CD4-positive, alpha-beta T cell (primary cell): ENCODE data around the gene COP1. TPM values are rescaled to one million over a fixed set of nuclear protein-coding genes. Genes with fewer than 3 reads are reported as not detected.

Experiments used
- ATAC-seq: fragments of 200-7000 bp; cut with Tn5 transposase; one replicate; pipeline ENCODE4 v1.10.0; 2022; ENCODE audit warnings: mild to moderate bottlenecking; ENCODE audit not compliant: poor library complexity
- CTCF ChIA-PET: fragments of 350-600 bp; sonication (Branson Sonifier 250); formaldehyde crosslinking; loops from one replicate; lab custom pipeline; 2021; ENCODE audit warnings: antibody characterized with exemption, inconsistent platforms; lab: Charles Lee
- POLR2A ChIA-PET: fragments of 350-600 bp; sonication (Branson Sonifier 250); formaldehyde crosslinking; loops from one replicate; lab custom pipeline; 2021; ENCODE audit warnings: antibody characterized with exemption, inconsistent platforms; lab: Charles Lee
- DNase-seq, 14 experiments: peaks; one replicate each; pipeline ENCODE4 v3.0.0-alpha.2; 2013 to 2020; ENCODE audit warnings: mixed read lengths in 2 of 14
- H3K27ac ChIP-seq, 2 donors: one replicate each; pipeline versions ENCODE4 v1.5.1 to v1.7.0; 2013; ENCODE audit warnings: low read length in 2 of 2, low read depth in 1 of 2, mild to moderate bottlenecking in 1 of 2
- H3K27me3 ChIP-seq, 2 experiments: 1 replicate in 1 of 2; 2 replicates in 1 of 2; pipeline versions ENCODE4 v1.6.1 to v1.7.0; 2013; ENCODE audit warnings: low read length in 2 of 2, control low read depth in 1 of 2, mild to moderate bottlenecking in 1 of 2, moderate library complexity in 1 of 2; ENCODE audit not compliant: insufficient read depth in 2 of 2, control insufficient read depth in 1 of 2
- H3K36me3 ChIP-seq: one replicate; pipeline ENCODE4 v1.6.1; 2013; ENCODE audit warnings: low read length, control low read depth; ENCODE audit not compliant: insufficient read depth
- H3K4me1 ChIP-seq: one replicate; pipeline ENCODE4 v1.6.1; 2013; ENCODE audit warnings: low read length, control low read depth; ENCODE audit not compliant: insufficient read depth
- H3K4me3 ChIP-seq: one replicate; pipeline ENCODE4 v1.5.1; 2013; ENCODE audit warnings: mild to moderate bottlenecking, low read length, moderate library complexity
- H3K9me3 ChIP-seq, 2 experiments: 1 replicate in 1 of 2; 2 replicates in 1 of 2; pipeline versions ENCODE4 v1.6.1 to v1.7.0; 2013; ENCODE audit warnings: low read length in 2 of 2, mild to moderate bottlenecking in 2 of 2, control low read depth in 1 of 2, moderate library complexity in 1 of 2; ENCODE audit not compliant: control insufficient read depth in 1 of 2, insufficient read depth in 1 of 2
- H3K27ac Mint-ChIP-seq: one replicate; pipeline ENCODE4 v1.8.0; 2020; ENCODE audit warnings: mixed read lengths
- H3K27me3 Mint-ChIP-seq: one replicate; pipeline ENCODE4 v1.8.0; 2021; ENCODE audit warnings: mixed read lengths
- H3K36me3 Mint-ChIP-seq: one replicate; pipeline ENCODE4 v1.8.0; 2021; ENCODE audit warnings: low read depth, mixed read lengths
- H3K4me1 Mint-ChIP-seq: one replicate; pipeline ENCODE4 v1.8.0; 2021; ENCODE audit warnings: low read depth, mixed read lengths
- H3K4me3 Mint-ChIP-seq: one replicate; pipeline ENCODE4 v1.8.0; 2020; ENCODE audit warnings: mild to moderate bottlenecking, mixed read lengths
- H3K9me3 Mint-ChIP-seq: one replicate; pipeline ENCODE4 v1.8.0; 2020; ENCODE audit warnings: mixed read lengths
- intact Hi-C, 2 experiments: fragments of 100-400 bp; cut with DNase I in 1 of 2; cut with micrococcal nuclease in 1 of 2; formaldehyde crosslinking; loops; one replicate each; pipeline versions ENCODE4 v1.15.1 to v1.9.0; 2023 to 2025; cut with DNase I, micrococcal nuclease
- total RNA-seq, 174 experiments: library from RNA in 2 of 174; stranded (reverse) in 2 of 174; gene quantifications; one replicate each; pipeline ENCODE4 v1.2.3 and lab custom pipeline; 2021 to 2026
- TF ChIP-seq, protein P1 (sequence below): fragments of 200-600 bp; IDR thresholded peaks from one replicate; pipeline ENCODE4 v1.8.0; 2022; ENCODE audit warnings: antibody characterized with exemption, mild to moderate bottlenecking

COP1 gene
- total RNA-seq, 2 experiments from 2014 or later: 38.6 to 42.2 TPM

DNA sequence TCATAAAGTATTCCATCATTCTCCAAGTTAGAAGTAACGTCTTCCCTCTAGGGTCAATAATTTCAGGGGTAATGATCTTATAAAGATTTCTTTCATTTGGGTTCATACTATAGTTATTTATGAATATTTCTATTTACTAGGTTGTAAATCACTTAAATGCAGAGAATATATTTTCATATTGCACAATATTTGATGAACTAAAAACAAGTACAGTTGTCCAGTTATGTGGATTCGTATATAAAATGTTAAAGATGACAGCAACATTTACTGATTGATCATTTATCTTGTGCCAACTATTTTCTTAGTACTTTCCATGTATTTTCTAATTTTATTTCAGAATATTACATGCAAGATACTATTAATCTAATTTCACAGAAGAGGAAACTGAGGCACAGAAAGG lies 243.3 kb downstream of the COP1 start:
- H3K27me3 ChIP-seq: no peaks in the 10 kb centered on the region
- H3K9me3 Mint-ChIP-seq: no peaks in the 10 kb centered on the region
- H3K4me3 ChIP-seq: no peak overlapping the region
- POLR2A ChIA-PET: no interaction called here
- H3K27ac Mint-ChIP-seq: no peak overlapping the region
- H3K27ac ChIP-seq: no peak overlapping the region
- intact Hi-C loops: no loop called here
- H3K36me3 Mint-ChIP-seq: peaks cover 61% of the 10 kb centered on the region
- H3K27me3 Mint-ChIP-seq: no peaks in the 10 kb centered on the region
- H3K4me1 Mint-ChIP-seq: peaks cover 10% of the 10 kb centered on the region
- TF ChIP-seq, protein P1, sequence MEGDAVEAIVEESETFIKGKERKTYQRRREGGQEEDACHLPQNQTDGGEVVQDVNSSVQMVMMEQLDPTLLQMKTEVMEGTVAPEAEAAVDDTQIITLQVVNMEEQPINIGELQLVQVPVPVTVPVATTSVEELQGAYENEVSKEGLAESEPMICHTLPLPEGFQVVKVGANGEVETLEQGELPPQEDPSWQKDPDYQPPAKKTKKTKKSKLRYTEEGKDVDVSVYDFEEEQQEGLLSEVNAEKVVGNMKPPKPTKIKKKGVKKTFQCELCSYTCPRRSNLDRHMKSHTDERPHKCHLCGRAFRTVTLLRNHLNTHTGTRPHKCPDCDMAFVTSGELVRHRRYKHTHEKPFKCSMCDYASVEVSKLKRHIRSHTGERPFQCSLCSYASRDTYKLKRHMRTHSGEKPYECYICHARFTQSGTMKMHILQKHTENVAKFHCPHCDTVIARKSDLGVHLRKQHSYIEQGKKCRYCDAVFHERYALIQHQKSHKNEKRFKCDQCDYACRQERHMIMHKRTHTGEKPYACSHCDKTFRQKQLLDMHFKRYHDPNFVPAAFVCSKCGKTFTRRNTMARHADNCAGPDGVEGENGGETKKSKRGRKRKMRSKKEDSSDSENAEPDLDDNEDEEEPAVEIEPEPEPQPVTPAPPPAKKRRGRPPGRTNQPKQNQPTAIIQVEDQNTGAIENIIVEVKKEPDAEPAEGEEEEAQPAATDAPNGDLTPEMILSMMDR: no peak
- H3K36me3 ChIP-seq: peaks cover 9% of the 10 kb centered on the region
- no peaks in the 10 kb centered on the region for H3K9me3 ChIP-seq
- no peak overlapping the region for H3K4me3 Mint-ChIP-seq
- CTCF ChIA-PET: interaction anchor here (1.3 kb wide), 1 partner anchor 10 kb away, joined by 4 read pairs; no protein-coding TSS in a partner anchor
- no peak for ATAC-seq
- DNase-seq: no peak
- no peaks in the 10 kb centered on the region for H3K4me1 ChIP-seq

DNA sequence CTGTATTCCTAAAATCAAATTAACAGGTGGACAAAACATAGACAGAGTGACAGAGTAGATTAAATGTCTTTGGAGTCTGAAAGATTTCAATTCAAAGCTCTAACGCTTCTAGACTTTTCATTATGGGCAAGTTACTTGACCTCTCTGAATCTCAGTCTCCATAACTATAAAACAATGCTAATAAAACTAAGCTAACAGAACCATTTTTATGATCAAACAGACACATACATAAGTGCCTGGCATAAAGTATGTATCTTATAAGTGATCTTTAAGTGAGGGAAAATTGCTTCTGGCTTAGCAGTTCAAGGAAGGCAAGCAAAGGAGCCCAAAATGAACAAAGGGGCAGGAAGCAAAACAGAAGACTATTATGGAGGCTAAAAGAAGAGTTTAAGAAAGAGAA lies 246.9 kb downstream of the COP1 start:
- Mint-ChIP-seq H3K27me3 (no peaks in the 10 kb centered on the region), H3K27ac (no peak overlapping the region), H3K4me3 (no peak overlapping the region), H3K36me3 (peaks cover 77% of the 10 kb centered on the region), H3K9me3 (peaks cover 2% of the 10 kb centered on the region), H3K4me1 (peaks cover 16% of the 10 kb centered on the region)
- Histone ChIP-seq H3K27ac (no peak overlapping the region), H3K4me1 (no peaks in the 10 kb centered on the region), H3K9me3 (no peaks in the 10 kb centered on the region), H3K36me3 (peaks cover 9% of the 10 kb centered on the region), H3K4me3 (no peak overlapping the region), H3K27me3 (no peaks in the 10 kb centered on the region)
- DNase-seq (no peak), ATAC-seq (no peak)
- ChIA-PET CTCF (no interaction called here), POLR2A (no interaction called here)
- intact Hi-C loops: no loop called here
- TF ChIP-seq, protein P1: no peak

DNA sequence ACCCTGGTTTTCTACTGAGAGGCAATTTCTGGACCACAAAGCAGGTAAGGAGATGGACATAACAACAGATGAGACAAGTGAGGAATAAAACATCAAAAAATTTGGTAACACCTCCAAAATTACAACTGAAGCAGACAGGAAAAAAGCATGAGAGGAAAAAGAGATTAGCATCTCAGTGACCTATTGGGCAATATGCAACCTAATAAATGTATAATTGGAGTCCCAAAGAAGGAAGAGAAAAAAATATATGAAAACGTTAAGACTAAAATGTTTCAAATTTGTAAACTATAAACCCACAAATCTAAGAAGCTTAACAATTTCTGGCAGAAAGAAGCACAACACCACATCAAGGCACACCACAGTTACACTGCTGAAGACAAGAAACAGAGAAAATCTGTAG lies 255.5 kb downstream of the COP1 start:
- peaks cover 0 to 4% of the 10 kb centered on the region in 2 experiments for H3K9me3 ChIP-seq
- H3K4me3 ChIP-seq: no peak overlapping the region
- H3K9me3 Mint-ChIP-seq: peaks cover 6% of the 10 kb centered on the region
- no peak overlapping the region for H3K27ac Mint-ChIP-seq
- ChIA-PET CTCF (no interaction called here), POLR2A (no interaction called here)
- no peak for ATAC-seq
- no peaks in the 10 kb centered on the region for H3K4me1 ChIP-seq
- H3K36me3 Mint-ChIP-seq: peaks cover 91% of the 10 kb centered on the region
- no peaks in the 10 kb centered on the region for H3K27me3 Mint-ChIP-seq
- no peak for DNase-seq
- peaks cover 26% of the 10 kb centered on the region for H3K36me3 ChIP-seq
- peaks cover 8% of the 10 kb centered on the region for H3K4me1 Mint-ChIP-seq
- H3K27ac ChIP-seq: no peak overlapping the region
- no peaks in the 10 kb centered on the region for H3K27me3 ChIP-seq
- intact Hi-C loops: no loop called here
- H3K4me3 Mint-ChIP-seq: no peak overlapping the region
- TF ChIP-seq, protein P1: no peak
